Osteoblast (primary cell): ENCODE measurements around the gene MAGI1. TPM values are rescaled to one million over a fixed set of nuclear protein-coding genes. Genes with fewer than 3 reads are reported as not detected.
"Not testable (repeated sequence)": the region's sequence is repeated elsewhere in the genome, so short reads cannot be mapped to it uniquely, and the experiment has no call there.

Experiments
- DNase-seq: peaks from one replicate; pipeline ENCODE4 v3.0.0; 2011; ENCODE audit warnings: low spot score, mixed read lengths; ENCODE audit not compliant: insufficient read length; ENCODE audit errors: missing footprints
- H2AFZ ChIP-seq: 2 replicates; pipeline ENCODE4 v1.6.0; 2011; ENCODE audit warnings: mild to moderate bottlenecking, low read length
- H3K27ac ChIP-seq: 2 replicates; pipeline ENCODE4 v1.5.1; 2011; ENCODE audit warnings: mild to moderate bottlenecking, low read depth, low read length, moderate library complexity
- H3K27me3 ChIP-seq: 2 replicates; pipeline ENCODE4 v1.6.0; 2012; ENCODE audit warnings: mild to moderate bottlenecking, control low read depth, inconsistent platforms, low read length, moderate library complexity; ENCODE audit not compliant: insufficient read depth
- H3K36me3 ChIP-seq: 2 replicates; pipeline ENCODE4 v1.5.1; 2011; ENCODE audit warnings: mild to moderate bottlenecking, low read length, control low read depth, moderate library complexity; ENCODE audit not compliant: insufficient read depth
- H3K4me1 ChIP-seq: 2 replicates; pipeline ENCODE4 v1.5.1; 2011; ENCODE audit warnings: mild to moderate bottlenecking, low read length, control low read depth, moderate library complexity; ENCODE audit not compliant: insufficient read depth
- H3K4me2 ChIP-seq: 2 replicates; pipeline ENCODE4 v1.6.0; 2011; ENCODE audit warnings: mild to moderate bottlenecking, low read length; ENCODE audit not compliant: insufficient read depth
- H3K4me3 ChIP-seq: fragments of 200-600 bp; sonication (generic); 3 replicates; pipeline ENCODE4 v1.5.1; 2012; ENCODE audit warnings: mild to moderate bottlenecking, low read length, inconsistent platforms; ENCODE audit not compliant: insufficient read depth
- H3K79me2 ChIP-seq: 2 replicates; pipeline ENCODE4 v1.6.0; 2012; ENCODE audit warnings: mild to moderate bottlenecking, low read length, control low read depth, inconsistent platforms; ENCODE audit not compliant: insufficient read depth
- H3K9me3 ChIP-seq: 2 replicates; pipeline ENCODE4 v1.5.1; 2011; ENCODE audit warnings: low read depth, low read length, control low read depth
- H4K20me1 ChIP-seq: 2 replicates; pipeline ENCODE4 v1.6.0; 2012; ENCODE audit warnings: mild to moderate bottlenecking, low read length, control low read depth; ENCODE audit not compliant: insufficient read depth
- CTCF ChIP-seq: IDR thresholded peaks from 2 replicates; pipeline ENCODE4 v1.5.1; 2011; ENCODE audit warnings: mild to moderate bottlenecking, low read depth, low read length, moderate library complexity; ENCODE audit errors: extremely low read depth
- total RNA-seq: library from RNA; depleted of rRNA; stranded (reverse); fragments of >200 nt; gene quantifications from 2 replicates; pipeline ENCODE4 v1.2.3, GENCODE V29; 2012

Gene MAGI1
- total RNA-seq, 1 donor, result 66.6 TPM

DNA sequence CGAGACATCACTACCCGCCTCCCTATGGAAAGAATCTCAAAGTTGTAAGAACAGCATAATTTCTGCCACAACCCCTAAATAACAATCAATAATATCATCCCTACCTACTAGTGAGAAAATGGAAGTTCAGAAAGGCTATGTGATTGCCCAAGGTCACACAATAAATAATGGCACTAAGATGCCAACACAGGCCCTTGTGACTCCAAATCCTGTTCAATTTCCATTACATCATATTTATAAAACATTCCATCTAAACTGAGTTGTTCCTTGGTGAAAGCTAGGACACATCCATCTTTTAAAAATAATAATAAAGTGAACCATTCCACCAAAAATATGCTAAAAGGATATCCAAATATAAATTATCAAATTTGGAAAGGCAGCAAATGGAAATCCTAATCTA, 144.6 kb downstream of the MAGI1 start:
- peak overlapping the region; percentile 72 for H3K27ac ChIP-seq
- H3K27me3 ChIP-seq, result no peaks in the 10 kb centered on the region
- H3K36me3 ChIP-seq, result no peaks in the 10 kb centered on the region
- H3K79me2 ChIP-seq, result peaks cover 77% of the 10 kb centered on the region
- no peak overlapping the region for H3K4me3 ChIP-seq
- TF ChIP-seq CTCF, result no peak
- no peak overlapping the region for H3K4me2 ChIP-seq
- no peak overlapping the region for H2AFZ ChIP-seq
- no peaks in the 10 kb centered on the region for H3K9me3 ChIP-seq
- peaks cover 34% of the 10 kb centered on the region for H3K4me1 ChIP-seq
- peaks cover 18% of the 10 kb centered on the region for H4K20me1 ChIP-seq
- DNase-seq, result no peak

DNA sequence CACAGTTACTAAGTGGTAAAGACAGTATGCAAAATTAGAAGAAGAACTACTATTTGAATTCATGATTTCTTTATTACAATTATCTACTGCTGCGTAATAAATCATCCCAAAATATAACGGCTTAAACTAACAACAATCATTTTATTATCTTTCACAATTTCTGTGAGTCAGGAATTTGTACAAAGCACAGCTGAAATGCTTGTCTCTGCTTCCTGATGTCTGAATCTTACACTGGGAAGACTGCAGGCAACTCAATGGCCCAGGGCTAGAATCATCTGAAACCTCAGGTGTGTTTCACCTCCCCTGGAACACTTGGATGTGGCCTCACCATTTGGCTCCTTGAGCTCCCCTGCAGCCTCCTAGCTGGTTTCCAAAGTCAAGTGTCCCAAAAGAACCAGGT, 145.1 kb downstream of the MAGI1 start:
- peaks cover 18% of the 10 kb centered on the region for H4K20me1 ChIP-seq
- TF ChIP-seq CTCF, result no peak
- no peaks in the 10 kb centered on the region for H3K27me3 ChIP-seq
- H3K36me3 ChIP-seq, result no peaks in the 10 kb centered on the region
- H3K9me3 ChIP-seq, result no peaks in the 10 kb centered on the region
- H3K4me1 ChIP-seq, result peaks cover 39% of the 10 kb centered on the region
- DNase-seq, result no peak
- peak overlapping the region; percentile 72 for H3K27ac ChIP-seq
- H3K4me2 ChIP-seq, result no peak overlapping the region
- no peak overlapping the region for H2AFZ ChIP-seq
- no peak overlapping the region for H3K4me3 ChIP-seq
- H3K79me2 ChIP-seq, result peaks cover 74% of the 10 kb centered on the region

GRCh38 chr3:65891477-65891876, 147.2 kb downstream of the MAGI1 start:
- H3K27ac ChIP-seq, H3K4me2 ChIP-seq, DNase-seq, H3K36me3 ChIP-seq, H3K4me3 ChIP-seq, H2AFZ ChIP-seq, H3K27me3 ChIP-seq, H3K9me3 ChIP-seq: not testable (repeated sequence)
- H4K20me1 ChIP-seq, result peaks cover 20% of the 10 kb centered on the region
- H3K79me2 ChIP-seq, result peaks cover 75% of the 10 kb centered on the region
- H3K4me1 ChIP-seq, result peaks cover 41% of the 10 kb centered on the region

DNA sequence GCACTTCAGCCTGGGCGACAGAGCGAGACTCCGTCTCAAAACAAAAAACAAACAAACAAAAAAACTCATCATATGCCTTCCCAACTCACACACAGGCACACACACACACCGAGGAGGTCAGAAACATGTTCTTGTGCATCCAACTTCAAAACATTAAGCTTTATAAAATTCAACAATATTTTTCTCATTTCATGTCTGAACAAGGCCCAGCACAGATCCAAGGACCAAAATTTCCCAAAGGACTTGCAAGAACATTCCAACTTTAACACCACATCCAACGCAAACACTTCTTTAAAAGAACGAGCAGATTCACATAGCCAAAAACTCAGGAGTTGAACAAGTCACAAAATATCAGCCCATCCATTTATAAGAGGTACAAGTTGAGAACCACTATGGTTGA, 148.4 kb downstream of the MAGI1 start:
- no peak overlapping the region for H2AFZ ChIP-seq
- H3K4me1 ChIP-seq, result peaks cover 40% of the 10 kb centered on the region
- H3K4me3 ChIP-seq, result no peak overlapping the region
- no peak for TF ChIP-seq CTCF
- H3K27me3 ChIP-seq, result no peaks in the 10 kb centered on the region
- H3K36me3 ChIP-seq, result no peaks in the 10 kb centered on the region
- H3K4me2 ChIP-seq, result no peak overlapping the region
- no peaks in the 10 kb centered on the region for H3K9me3 ChIP-seq
- no peak overlapping the region for H3K27ac ChIP-seq
- DNase-seq, result no peak
- H4K20me1 ChIP-seq, result peaks cover 18% of the 10 kb centered on the region
- H3K79me2 ChIP-seq, result peaks cover 75% of the 10 kb centered on the region
